ENCODE results near the gene SORL1.

DNA sequence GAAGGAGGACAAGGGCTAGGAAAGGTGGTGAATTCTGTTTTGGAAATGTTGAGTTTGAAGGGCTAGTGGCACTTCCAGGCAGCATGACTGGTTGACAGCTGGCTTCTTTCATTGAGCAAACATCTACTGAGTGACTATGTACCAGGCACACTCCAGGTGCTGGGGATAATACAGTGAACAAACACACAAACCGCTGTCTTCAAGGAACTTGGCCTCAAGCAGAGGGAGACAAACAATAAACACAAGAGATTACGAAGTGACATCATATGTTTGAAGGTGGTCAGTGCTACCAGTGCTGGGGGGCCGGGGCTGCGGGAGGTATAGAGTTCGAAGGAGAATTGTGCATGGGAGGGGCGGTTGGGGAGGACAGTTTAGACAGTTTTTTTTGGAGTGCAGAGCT is 197.7 kb downstream of the SORL1 start:
- TF ChIP-seq POLR2A (IDR thresholded peaks at IDR 0.05) (no peak), POLR2AphosphoS5 (IDR thresholded peaks at IDR 0.05) (no peak), EP300 (IDR thresholded peaks at IDR 0.05) (no peak)
- TF ChIP-seq, protein P1, sequence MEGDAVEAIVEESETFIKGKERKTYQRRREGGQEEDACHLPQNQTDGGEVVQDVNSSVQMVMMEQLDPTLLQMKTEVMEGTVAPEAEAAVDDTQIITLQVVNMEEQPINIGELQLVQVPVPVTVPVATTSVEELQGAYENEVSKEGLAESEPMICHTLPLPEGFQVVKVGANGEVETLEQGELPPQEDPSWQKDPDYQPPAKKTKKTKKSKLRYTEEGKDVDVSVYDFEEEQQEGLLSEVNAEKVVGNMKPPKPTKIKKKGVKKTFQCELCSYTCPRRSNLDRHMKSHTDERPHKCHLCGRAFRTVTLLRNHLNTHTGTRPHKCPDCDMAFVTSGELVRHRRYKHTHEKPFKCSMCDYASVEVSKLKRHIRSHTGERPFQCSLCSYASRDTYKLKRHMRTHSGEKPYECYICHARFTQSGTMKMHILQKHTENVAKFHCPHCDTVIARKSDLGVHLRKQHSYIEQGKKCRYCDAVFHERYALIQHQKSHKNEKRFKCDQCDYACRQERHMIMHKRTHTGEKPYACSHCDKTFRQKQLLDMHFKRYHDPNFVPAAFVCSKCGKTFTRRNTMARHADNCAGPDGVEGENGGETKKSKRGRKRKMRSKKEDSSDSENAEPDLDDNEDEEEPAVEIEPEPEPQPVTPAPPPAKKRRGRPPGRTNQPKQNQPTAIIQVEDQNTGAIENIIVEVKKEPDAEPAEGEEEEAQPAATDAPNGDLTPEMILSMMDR (IDR thresholded peaks at IDR 0.05), result no peak

Measured in gastroesophageal sphincter (tissue), 3 donors.